Right lobe of liver (tissue), 4 donors: ENCODE measurements around the gene SLC9A6.

ENCODE experiments used
- POLR2A ChIP-seq: fragments of 450-650 bp; IDR thresholded peaks from one replicate; pipeline ENCODE4 v1.6.1; 2017; ENCODE audit warnings: antibody characterized with exemption, mild to moderate bottlenecking
- TF ChIP-seq, protein P1 (sequence below), 4 donors: fragments of 200-600 bp in 3 of 4; fragments of 450-650 bp in 1 of 4; IDR thresholded peaks; one replicate each; pipeline versions ENCODE4 v1.5.1 to v1.8.0; 2016 to 2022; ENCODE audit warnings: antibody characterized with exemption in 4 of 4, mild to moderate bottlenecking in 2 of 4
- donor health status: DM: no; HTN: no; CAD: no.
- donor health status: DM: no; HTN: no; CAD: no.
- donor health status: DM: no; HTN: yes; CAD: no.

DNA sequence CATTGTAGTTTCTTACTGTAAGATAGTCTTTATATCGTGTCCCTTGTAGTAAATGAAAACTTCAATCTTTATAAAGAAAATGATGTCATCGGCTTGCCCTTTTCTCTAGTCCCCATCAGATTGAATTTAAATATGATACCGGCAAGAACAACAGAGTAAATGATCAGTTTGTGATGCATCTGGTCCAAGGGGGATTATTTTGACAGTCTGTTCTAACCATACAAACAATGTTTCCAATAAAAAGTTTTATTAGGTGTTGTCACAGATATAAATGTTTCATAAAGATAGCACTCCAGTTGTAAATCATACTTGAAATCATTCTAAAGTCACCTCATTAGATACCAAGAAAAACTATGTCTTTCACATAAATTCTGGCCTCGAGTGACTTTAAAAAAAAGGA is 72.3 kb downstream of the SLC9A6 start:
- TF ChIP-seq POLR2A, result no peak
- TF ChIP-seq, protein P1, sequence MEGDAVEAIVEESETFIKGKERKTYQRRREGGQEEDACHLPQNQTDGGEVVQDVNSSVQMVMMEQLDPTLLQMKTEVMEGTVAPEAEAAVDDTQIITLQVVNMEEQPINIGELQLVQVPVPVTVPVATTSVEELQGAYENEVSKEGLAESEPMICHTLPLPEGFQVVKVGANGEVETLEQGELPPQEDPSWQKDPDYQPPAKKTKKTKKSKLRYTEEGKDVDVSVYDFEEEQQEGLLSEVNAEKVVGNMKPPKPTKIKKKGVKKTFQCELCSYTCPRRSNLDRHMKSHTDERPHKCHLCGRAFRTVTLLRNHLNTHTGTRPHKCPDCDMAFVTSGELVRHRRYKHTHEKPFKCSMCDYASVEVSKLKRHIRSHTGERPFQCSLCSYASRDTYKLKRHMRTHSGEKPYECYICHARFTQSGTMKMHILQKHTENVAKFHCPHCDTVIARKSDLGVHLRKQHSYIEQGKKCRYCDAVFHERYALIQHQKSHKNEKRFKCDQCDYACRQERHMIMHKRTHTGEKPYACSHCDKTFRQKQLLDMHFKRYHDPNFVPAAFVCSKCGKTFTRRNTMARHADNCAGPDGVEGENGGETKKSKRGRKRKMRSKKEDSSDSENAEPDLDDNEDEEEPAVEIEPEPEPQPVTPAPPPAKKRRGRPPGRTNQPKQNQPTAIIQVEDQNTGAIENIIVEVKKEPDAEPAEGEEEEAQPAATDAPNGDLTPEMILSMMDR (IDR thresholded peaks at IDR 0.05), result no peak
